IPS-11a (cell line): ENCODE data around the gene CPHXL.

Source experiments
- H3K4me3 ChIP-seq: one replicate; pipeline ENCODE4 v1.5.1; 2013; ENCODE audit warnings: low read depth, low read length, control low read depth

Gene CPHXL

GRCh38 chr16:75702242-75702641, 24.0 kb downstream of the CPHXL start:
- H3K4me3 ChIP-seq, result no peak overlapping the region

- no peak within 1 kb of the TSS for H3K4me3 ChIP-seq
Observed at GRCh38 chr16:75701361-75701760, 24.9 kb downstream of the CPHXL start, which contains the start of gene DUXB. DUXB (minus strand) TSS chr16:75701461; CDS start chr16:75701418, 43 bp downstream.

- H3K4me3 ChIP-seq, result no peak overlapping the region
Observed at GRCh38 chr16:75697571-75697970, 28.7 kb downstream of the CPHXL start.

DNA sequence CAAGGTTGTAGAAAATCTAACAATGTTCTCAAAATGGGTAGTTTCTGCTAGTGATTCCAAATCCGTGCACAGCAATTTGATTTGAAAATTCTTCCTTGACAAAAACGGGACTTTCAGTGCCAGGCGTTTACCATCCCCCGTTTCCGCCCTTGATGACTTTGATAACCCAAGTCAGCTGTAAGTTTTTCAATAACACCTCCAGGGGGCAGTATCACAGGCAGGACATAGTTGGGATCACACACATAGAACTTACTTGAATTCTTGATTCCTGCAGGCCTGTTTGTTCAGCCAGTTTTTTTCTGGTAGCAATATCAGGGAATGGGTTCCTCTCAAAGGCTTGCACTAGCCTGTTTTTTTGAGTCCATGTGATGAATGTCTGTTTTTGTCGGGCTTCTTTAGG, 30.6 kb downstream of the CPHXL start:
- no peak overlapping the region for H3K4me3 ChIP-seq

DNA sequence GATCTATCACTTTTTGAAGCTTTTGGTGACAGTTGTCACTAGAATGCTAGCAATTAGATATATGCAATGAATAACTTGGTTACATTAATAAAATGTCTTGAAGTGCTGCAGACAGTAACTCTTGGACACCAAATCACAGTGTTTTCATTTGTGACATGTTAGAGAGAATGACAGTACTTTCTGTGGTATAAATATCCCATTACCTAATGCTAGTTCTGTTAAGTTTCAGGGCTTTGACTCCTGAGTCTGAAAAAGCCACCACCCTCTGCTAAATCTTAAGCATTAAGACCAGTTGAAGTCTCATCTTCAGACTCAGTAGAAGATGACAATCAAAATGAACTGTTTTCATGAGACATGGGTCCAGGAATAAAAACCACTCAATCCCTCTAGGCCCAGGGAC, 38.9 kb downstream of the CPHXL start:
- no peak overlapping the region for H3K4me3 ChIP-seq

- no peak overlapping the region for H3K4me3 ChIP-seq
Observed at GRCh38 chr16:75682308-75682707, 44.0 kb downstream of the CPHXL start.

GRCh38 chr16:75679366-75679765, 46.9 kb downstream of the CPHXL start:
- H3K4me3 ChIP-seq, result no peak overlapping the region

DNA sequence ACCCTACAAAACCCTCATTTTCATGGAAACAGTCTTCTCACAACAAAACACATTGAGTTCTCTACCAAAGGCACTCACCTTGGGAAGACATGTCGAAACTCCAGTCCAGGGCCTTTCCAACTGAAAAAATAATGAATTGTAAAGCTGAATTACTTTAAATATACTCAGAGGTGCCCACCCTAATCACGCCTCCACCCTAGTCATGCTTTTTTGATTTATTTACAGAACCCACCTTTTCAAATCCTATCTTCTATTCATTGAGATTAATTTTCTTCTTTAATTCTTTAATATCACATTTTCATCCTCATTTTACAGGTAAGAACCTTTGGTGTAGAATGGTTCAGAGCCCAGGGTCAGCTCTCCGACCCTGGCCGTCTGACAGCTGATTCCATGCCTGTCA, 49.4 kb downstream of the CPHXL start, which contains the start of gene CPHXL2:
TSS of gene CPHXL2 (minus strand) at position 101 of the 400 bp plus-strand sequence. CDS start at position 91, 10 bp downstream.
- H3K4me3 ChIP-seq, result no peak within 1 kb of the TSS

DNA sequence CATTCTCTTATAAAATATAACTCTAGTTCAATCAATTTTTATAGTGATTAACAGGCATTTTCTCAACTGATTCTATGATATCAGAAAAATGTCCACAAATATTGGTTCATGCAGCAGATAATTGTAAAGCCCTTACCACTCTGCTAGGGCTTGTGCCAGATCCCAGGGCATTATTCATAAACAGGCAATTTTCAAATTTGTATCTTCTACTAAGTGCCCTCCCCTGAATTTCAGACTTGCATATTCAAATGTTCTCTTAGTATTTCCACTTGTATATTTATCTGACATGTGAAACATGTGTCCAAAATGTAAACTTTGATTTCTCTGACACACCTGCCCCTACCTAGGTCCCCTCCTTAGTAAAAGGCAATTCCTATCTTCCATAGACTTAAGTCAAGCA, 58.8 kb downstream of the CPHXL start:
- no peak overlapping the region for H3K4me3 ChIP-seq
